Left forelimb (tissue), 1 donor: ENCODE results near the gene ACIN1.

Source experiments
- DNase-seq: peaks from one replicate; pipeline ENCODE4 v3.0.0-alpha.2; 2018; ENCODE audit warnings: low spot score

ACIN1 gene

GRCh38 chr14:23056956-23057756 lies 37.8 kb downstream of the ACIN1 start, which contains the start of gene CDH24:
CDH24 (minus strand) TSS chr14:23057520; CDS start chr14:23055733, 1,787 bp downstream.
- DNase-seq: no peak

- no peak for DNase-seq
Observed at GRCh38 chr14:23056145-23056955, 38.6 kb downstream of the ACIN1 start.

- no peak for DNase-seq
Observed at GRCh38 chr14:23055621-23056144, 39.3 kb downstream of the ACIN1 start.

- DNase-seq: no peak
Observed at GRCh38 chr14:23055147-23055550, 39.8 kb downstream of the ACIN1 start.

DNA sequence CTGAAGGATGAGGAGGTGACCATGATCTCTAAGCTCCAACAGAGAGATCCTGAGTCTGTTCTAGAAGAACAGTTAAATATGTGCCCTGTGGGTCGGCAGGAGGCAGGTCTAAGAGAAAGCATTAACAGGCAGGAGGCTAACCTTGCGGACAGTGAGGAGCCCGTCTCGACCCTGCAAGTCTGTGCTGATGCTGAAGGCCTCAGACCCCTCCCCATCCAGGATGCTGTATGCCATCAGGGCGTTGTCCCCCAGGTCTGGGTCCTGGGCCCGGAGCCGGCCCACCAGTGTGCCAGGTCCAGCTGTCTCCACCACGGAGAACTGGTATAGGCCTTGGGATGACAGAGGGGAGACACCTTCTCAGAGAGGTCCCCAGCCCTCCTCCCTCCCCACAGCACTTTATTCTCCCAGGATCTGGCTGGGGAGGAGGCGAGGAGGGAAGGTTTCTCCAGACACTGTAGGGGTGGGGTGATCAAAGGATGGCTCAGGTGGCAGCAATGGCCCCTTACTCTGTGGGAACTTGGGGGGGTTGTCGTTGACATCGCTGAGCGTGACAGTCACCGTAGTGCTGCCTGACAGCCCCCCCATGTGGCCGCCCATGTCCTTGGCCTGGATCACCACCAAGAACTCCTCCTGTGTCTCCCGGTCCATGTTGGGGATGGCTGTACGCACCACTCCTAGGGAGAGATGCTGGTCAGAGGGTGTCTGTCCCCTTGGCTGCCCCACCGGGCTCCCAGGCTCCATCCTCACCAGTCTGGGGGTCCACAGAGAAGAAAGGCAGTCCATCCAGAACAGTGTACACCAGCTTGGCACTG lies 40.7 kb downstream of the ACIN1 start:
- DNase-seq: no peak

- no peak for DNase-seq
Observed at GRCh38 chr14:23053426-23053825, 41.5 kb downstream of the ACIN1 start.

DNA sequence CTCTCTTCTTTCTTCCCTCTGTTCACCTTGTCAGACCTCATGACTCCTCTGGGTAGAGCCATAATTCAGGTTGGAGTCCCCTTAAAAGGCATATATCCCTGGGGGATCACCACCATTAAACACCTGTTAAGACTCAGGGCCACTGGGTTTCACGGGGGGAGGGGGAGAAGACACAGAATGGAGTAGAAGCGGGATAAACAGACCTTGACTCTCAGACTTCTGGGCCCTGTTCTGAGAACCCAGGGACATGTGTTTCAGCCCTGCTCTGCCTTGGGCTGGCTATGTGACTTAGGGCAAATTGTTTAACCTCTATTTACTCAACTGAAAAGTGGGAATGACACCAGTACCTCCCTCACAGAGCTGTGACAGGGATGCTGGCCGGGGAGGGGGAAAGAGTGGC lies 42.3 kb downstream of the ACIN1 start:
- no peak for DNase-seq

DNA sequence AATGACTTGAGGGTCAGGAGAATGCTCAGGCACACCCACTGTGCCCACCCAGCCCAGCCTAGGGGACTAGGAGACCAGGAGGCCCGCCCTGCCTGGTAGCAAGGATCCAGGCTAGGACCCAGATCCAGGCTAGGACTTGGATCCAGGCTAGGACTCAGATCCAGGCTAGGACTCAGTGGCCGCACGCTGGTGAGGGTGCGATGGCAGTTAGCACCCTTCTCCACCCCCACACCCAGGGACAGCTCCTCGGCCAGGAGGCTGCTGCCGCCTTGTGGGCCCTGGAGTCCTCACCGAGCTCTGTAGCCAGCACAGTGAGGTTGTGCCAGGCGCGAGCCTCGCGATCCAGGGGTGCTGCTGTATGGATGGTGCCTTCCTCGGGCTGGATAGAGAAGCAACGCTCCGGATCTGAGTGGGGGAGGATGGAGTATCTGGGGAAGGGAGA lies 42.7 kb downstream of the ACIN1 start:
- DNase-seq: no peak

GRCh38 chr14:23051141-23052057 lies 43.5 kb downstream of the ACIN1 start:
- DNase-seq: no peak

DNA sequence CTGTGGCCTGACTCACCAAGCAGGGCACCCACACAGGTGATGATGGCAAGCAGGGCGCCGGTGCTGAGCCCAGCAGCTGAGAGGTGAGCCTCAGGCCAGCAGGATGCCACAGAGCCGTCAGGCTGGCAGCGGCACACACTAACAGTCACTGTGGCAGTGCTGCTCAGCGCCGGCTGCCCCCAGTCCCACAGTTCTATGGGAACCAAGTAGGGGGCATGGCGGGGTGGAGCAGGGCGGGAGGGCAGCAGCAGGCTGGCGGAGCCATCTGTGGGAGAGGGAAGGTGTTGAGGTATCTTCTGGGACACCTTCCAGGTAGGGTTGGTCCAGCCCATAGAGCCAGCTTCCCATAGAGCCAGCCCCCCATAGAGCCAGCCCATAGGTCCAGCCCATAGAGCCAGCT lies 45.9 kb downstream of the ACIN1 start:
- no peak for DNase-seq

- DNase-seq: no peak
Observed at GRCh38 chr14:23047751-23048693, 46.9 kb downstream of the ACIN1 start.

DNA sequence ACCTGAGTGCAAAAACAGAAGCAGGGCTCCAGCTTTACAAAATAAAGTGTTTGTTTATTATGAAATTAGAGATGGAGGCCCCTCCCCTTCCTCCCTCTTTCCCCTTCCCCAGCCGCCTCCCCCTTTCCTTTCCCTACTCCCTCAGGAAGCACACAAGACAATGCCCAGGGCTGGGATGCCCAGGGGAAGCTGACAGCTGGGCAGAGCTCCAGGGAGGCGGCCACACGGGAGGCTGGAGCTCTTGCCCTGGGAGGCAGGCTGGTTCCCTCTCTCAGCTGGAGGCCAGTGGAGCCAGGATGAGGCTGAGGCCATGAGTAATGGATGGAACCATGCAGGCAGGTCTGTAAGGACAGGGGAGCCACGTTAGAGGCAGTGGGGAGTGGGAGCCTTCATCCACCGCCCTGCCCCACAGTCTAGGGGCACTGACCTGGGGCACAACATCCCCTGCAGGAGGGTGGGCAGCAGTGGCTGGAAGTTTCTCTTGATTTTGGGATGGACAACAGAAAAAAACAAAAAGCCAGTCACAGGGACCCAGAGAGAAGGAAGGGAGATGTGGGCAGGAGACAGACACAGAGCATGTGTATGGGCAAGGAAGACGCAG lies 47.8 kb downstream of the ACIN1 start:
- no peak for DNase-seq

DNA sequence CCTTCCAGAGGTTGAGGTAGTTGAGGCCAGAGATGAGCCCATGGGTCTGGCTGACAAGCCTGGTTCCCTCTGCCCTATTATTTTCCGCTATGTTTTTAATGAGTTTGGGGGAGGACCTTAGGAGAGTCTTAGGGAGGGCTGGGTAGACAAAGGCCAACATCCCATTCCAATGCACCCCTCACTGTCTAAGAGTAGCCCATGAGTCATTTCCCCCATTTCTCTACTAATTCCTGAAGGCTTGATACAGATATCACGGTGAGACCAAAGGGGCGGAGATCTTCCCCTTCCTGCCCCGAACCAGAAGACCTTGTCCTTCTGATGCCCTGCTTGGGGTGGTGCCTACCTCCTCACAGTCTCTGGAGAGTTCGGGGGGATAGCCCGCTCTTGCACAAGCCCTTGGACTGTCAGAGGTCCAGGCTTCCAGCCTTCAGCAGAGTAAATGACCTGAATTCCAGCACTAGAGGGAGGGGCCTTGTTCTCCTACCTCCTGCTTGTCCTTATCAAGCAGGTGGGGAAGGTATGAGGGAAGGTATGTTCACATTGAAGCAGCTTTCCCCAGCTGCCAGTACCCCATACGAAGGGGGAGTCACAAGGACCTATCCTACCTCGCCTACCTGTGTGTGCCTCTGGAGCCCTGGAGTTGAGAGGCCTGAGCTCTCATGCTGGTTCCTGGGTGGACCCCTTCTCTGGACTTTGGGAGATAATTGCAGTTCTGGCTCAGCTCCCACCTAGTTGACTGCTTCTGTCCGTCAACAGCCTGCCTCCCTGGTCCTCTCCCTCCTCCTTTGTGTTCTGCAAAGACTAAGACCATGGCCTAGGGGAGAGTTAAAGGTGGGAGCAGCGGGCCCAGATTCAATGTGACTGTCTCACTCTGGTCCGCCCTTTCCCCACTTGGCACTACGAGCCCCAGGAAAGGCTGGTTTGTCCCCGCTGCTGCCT lies 49.2 kb downstream of the ACIN1 start:
- no peak for DNase-seq

- DNase-seq: no peak
Observed at GRCh38 chr14:23044840-23045239, 50.1 kb downstream of the ACIN1 start.

DNA sequence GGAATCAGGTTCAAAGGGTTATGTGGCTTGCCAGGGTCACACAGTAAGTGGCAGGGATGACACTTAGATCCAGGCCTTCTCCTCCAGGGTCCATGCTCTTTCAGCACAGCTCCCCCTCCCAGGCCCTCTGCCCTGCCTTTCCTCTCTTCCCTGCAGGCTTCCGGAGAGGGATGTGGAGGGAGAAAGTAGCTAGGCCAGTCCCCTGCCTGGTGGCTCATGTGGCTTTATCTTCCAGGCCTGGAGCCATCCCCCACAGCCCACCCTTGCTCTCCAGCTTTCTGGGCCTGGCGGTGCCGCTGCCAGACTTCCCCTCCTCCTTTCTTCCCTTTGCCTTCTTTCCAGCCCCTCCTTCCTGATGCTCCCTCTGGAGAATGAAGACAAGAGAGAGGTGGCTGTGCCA lies 51.2 kb downstream of the ACIN1 start:
- DNase-seq: no peak

- DNase-seq: no peak
Observed at GRCh38 chr14:23043145-23043544, 51.8 kb downstream of the ACIN1 start.

DNA sequence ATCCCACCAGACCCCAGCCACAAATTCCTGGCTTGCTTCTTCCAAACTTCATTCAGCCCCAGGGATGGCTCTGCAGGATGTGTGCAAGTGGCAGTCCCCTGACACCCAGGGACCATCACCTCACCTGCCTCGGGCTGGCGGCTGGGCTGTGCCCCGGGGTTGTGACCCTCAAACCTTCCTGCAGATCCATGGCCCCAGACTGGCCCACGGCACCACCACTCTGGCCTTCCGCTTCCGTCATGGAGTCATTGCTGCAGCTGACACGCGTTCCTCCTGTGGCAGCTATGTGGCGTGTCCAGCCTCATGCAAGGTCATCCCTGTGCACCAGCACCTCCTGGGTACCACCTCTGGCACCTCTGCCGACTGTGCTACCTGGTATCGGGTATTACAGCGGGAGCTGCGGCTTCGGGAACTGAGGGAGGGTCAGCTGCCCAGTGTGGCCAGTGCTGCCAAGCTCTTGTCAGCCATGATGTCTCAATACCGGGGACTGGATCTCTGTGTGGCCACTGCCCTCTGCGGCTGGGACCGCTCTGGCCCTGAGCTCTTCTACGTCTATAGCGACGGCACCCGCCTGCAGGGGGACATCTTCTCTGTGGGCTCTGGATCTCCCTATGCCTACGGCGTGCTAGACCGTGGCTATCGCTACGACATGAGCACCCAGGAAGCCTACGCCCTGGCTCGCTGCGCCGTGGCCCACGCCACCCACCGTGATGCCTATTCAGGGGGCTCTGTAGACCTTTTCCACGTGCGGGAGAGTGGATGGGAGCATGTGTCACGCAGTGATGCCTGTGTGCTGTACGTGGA lies 52.6 kb downstream of the ACIN1 start, which contains the start of gene PSMB11:
PSMB11 (plus strand) TSS at position 51 of the 804 bp plus-strand sequence; CDS start at position 65, 14 bp downstream.
- no peak for DNase-seq
